Right atrium auricular region (tissue), 2 donors: ENCODE results near the gene SGCD. TPM values are rescaled to one million over a fixed set of nuclear protein-coding genes. Genes with fewer than 3 reads are reported as not detected.

ENCODE experiments used
- DNase-seq: peaks from one replicate; pipeline ENCODE4 v3.0.0-alpha.2; 2019; ENCODE audit warnings: low spot score
- H3K27ac ChIP-seq, 2 donors: fragments of 200-600 bp; sonication (generic); 1 replicate in 1 of 2; 2 replicates in 1 of 2; pipeline ENCODE4 v1.5.1; 2016 to 2019
- H3K27me3 ChIP-seq, 2 donors: fragments of 200-600 bp; sonication (generic); one replicate each; pipeline versions ENCODE4 v1.5.1 to v1.6.0; 2017 to 2019
- H3K36me3 ChIP-seq: fragments of 200-600 bp; sonication (generic); one replicate; pipeline ENCODE4 v1.5.1; 2016
- H3K4me1 ChIP-seq, 2 donors: fragments of 200-600 bp; sonication (generic); one replicate each; pipeline versions ENCODE4 v1.5.1 to v1.6.0; 2017 to 2019
- H3K4me3 ChIP-seq, 2 donors: fragments of 200-600 bp; sonication (generic); 1 replicate in 1 of 2; 2 replicates in 1 of 2; pipeline ENCODE4 v1.5.1; 2017 to 2019; ENCODE audit warnings: mild to moderate bottlenecking in 1 of 2, moderate library complexity in 1 of 2
- H3K9me3 ChIP-seq, 2 donors: fragments of 200-600 bp; sonication (generic); one replicate each; pipeline ENCODE4 v1.5.1; 2019
- CTCF ChIP-seq, 2 donors: fragments of 200-600 bp; sonication (generic); IDR thresholded peaks; one replicate each; pipeline ENCODE4 v1.5.1; 2019; ENCODE audit warnings: antibody characterized with exemption in 2 of 2
- total RNA-seq, 2 donors: library from RNA; depleted of rRNA; stranded (reverse); fragments of >200 nt; gene quantifications; one replicate each; pipeline ENCODE4 v1.1.0, GENCODE V29; 2016

The SGCD gene
- total RNA-seq, 2 donors from 2014 or later, result 56.2 to 85.1 TPM

DNA sequence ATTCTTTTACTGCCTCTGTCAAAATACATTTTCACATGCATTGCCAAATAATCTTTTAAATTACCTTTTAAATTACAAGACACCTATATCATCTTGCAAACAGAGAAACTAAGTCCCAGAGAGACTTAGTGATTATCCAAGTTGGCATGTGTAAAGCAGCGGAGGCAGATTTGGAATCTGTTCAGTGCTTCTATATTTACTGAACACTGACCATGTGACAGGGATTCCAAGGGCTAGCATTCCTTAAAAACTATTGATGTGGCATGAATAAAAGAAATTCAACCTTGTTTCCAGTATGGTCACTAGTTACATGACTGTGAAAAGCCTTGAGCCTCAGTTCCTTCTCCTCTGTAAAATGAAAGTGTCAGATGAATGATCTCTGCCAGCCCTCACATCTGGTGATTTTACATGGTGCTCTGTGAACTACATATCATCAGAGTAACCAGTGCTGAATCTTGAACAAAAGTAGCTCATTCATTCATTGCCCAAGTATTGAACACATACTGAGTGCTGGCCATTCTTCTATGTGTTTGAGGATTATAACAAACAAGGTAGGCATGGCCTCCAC, 451.3 kb downstream of the SGCD start:
- Histone ChIP-seq H3K36me3 (no peaks in the 10 kb centered on the region), H3K27ac (no peak overlapping the region), H3K4me3 (no peak overlapping the region), H3K4me1 (no peaks in the 10 kb centered on the region), H3K9me3 (no peaks in the 10 kb centered on the region), H3K27me3 (no peaks in the 10 kb centered on the region)
- TF ChIP-seq CTCF (IDR thresholded peaks at IDR 0.05), result no peak
- DNase-seq, result no peak

- Histone ChIP-seq H3K36me3 (no peaks in the 10 kb centered on the region), H3K27ac (no peak overlapping the region), H3K4me3 (no peak overlapping the region), H3K27me3 (no peaks in the 10 kb centered on the region), H3K9me3 (no peaks in the 10 kb centered on the region), H3K4me1 (no peaks in the 10 kb centered on the region)
- no peak for TF ChIP-seq CTCF (IDR thresholded peaks at IDR 0.05)
- DNase-seq, result no peak
Measured at GRCh38 chr5:156778752-156779151, 451.8 kb downstream of the SGCD start.

GRCh38 chr5:156779436-156779835, 452.5 kb downstream of the SGCD start:
- no peak for DNase-seq
- TF ChIP-seq CTCF (IDR thresholded peaks at IDR 0.05), result no peak
- H3K36me3 ChIP-seq, result no peaks in the 10 kb centered on the region
- H3K4me1 ChIP-seq, result no peaks in the 10 kb centered on the region
- no peak overlapping the region for H3K27ac ChIP-seq
- H3K9me3 ChIP-seq, result no peaks in the 10 kb centered on the region
- no peaks in the 10 kb centered on the region for H3K27me3 ChIP-seq
- H3K4me3 ChIP-seq, result no peak overlapping the region

DNA sequence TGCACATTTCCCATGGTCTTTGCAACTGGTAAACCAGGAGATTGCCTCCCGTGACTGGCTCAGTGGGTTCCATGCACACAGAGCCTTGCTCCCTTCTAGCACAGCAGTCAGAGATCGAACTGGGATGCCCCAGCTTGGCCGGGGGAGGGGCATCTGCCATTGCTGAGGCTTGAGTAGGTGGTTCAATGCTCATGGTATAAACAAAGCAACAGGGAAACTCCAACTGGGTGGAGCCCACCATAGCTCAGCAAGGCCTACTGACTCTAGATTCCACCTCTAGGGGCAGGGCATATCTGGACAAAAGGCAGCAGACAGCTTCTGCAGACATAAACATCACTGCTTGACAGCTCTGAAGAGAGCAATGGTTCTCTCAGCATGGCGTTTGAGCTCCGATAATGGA, 456.1 kb downstream of the SGCD start:
- Histone ChIP-seq H3K4me1 (no peaks in the 10 kb centered on the region), H3K27me3 (no peaks in the 10 kb centered on the region), H3K27ac (no peak overlapping the region), H3K36me3 (no peaks in the 10 kb centered on the region), H3K9me3 (no peaks in the 10 kb centered on the region), H3K4me3 (no peak overlapping the region)
- TF ChIP-seq CTCF (IDR thresholded peaks at IDR 0.05), result no peak
- no peak for DNase-seq

DNA sequence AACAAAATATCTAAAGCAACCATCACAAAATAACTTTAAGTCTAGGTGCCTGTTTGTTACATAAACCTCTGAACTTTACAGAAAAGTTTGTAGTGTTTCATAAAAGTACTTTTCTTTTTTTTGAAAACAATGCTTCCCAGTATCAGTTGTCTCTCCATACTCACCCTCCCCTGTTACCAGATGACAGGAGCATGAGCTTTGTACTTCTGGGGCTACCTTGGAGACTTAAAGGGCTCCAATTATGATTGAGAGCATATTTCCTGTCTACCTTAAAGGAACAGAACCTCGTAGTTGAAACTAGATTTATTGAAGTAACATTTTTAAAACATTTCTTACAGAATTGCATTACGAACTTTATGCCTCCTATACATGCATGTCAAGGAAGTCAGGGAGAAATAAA, 467.7 kb downstream of the SGCD start:
- H3K9me3 ChIP-seq, result peaks cover 0 to 7% of the 10 kb centered on the region in 2 donors
- no peaks in the 10 kb centered on the region for H3K4me1 ChIP-seq
- no peaks in the 10 kb centered on the region for H3K36me3 ChIP-seq
- no peak for TF ChIP-seq CTCF (IDR thresholded peaks at IDR 0.05)
- DNase-seq, result no peak
- H3K4me3 ChIP-seq, result no peak overlapping the region
- no peaks in the 10 kb centered on the region for H3K27me3 ChIP-seq
- no peak overlapping the region for H3K27ac ChIP-seq

GRCh38 chr5:156798201-156798600, 471.2 kb downstream of the SGCD start:
- Histone ChIP-seq H3K9me3 (no peaks in the 10 kb centered on the region), H3K36me3 (no peaks in the 10 kb centered on the region), H3K4me1 (no peaks in the 10 kb centered on the region), H3K27me3 (no peaks in the 10 kb centered on the region), H3K4me3 (no peak overlapping the region), H3K27ac (no peak overlapping the region)
- DNase-seq, result no peak
- TF ChIP-seq CTCF (IDR thresholded peaks at IDR 0.05), result no peak
